Naive thymus-derived CD4-positive, alpha-beta T cell (primary cell): ENCODE measurements around the gene HOXA6. TPM values are rescaled to one million over a fixed set of nuclear protein-coding genes. Genes with fewer than 3 reads are reported as not detected.

Experiments used
- ATAC-seq: fragments of 150-1000 bp; cut with Tn5 transposase; 2 replicates; pipeline ENCODE4 v1.10.0; 2021; ENCODE audit warnings: mild to moderate bottlenecking, moderate library complexity
- CTCF ChIA-PET: fragments of 350-600 bp; sonication (Branson Sonifier 250); formaldehyde crosslinking; loops from one replicate; lab custom pipeline; 2021; ENCODE audit warnings: antibody characterized with exemption; lab: Charles Lee
- POLR2A ChIA-PET: fragments of 350-600 bp; sonication (Branson Sonifier 250); formaldehyde crosslinking; loops from one replicate; lab custom pipeline; 2021; ENCODE audit warnings: antibody characterized with exemption, inconsistent platforms; lab: Charles Lee
- DNase-seq, 9 donors: peaks; one replicate each; pipeline versions ENCODE4 v3.0.0 to v3.0.0-alpha.2; 2020 to 2022; ENCODE audit warnings: mixed read lengths in 1 of 9
- H3K27ac ChIP-seq: one replicate; pipeline ENCODE4 v1.7.0; 2013; ENCODE audit warnings: mild to moderate bottlenecking, low read depth, low read length, moderate library complexity
- H3K27me3 ChIP-seq, 2 donors: one replicate each; pipeline ENCODE4 v1.7.0; 2013; ENCODE audit warnings: low read length in 2 of 2, mild to moderate bottlenecking in 2 of 2, moderate library complexity in 2 of 2; ENCODE audit not compliant: control insufficient read depth in 2 of 2, insufficient read depth in 2 of 2
- H3K36me3 ChIP-seq, 3 experiments: 1 replicate in 2 of 3; 2 replicates in 1 of 3; pipeline ENCODE4 v1.7.0; 2013; ENCODE audit warnings: low read length in 3 of 3, mild to moderate bottlenecking in 3 of 3, moderate library complexity in 1 of 3; ENCODE audit not compliant: insufficient read depth in 3 of 3, control insufficient read depth in 2 of 3
- H3K4me1 ChIP-seq, 2 donors: one replicate each; pipeline ENCODE4 v1.7.0; 2013; ENCODE audit warnings: low read length in 2 of 2, mild to moderate bottlenecking in 2 of 2, moderate library complexity in 1 of 2; ENCODE audit not compliant: control insufficient read depth in 2 of 2, insufficient read depth in 2 of 2
- H3K4me3 ChIP-seq: 2 replicates; pipeline ENCODE4 v1.7.0; 2013; ENCODE audit warnings: mild to moderate bottlenecking, low read length
- H3K9me3 ChIP-seq, 3 experiments: 1 replicate in 2 of 3; 2 replicates in 1 of 3; pipeline ENCODE4 v1.7.0; 2013; ENCODE audit warnings: low read length in 3 of 3; ENCODE audit not compliant: control insufficient read depth in 2 of 3
- H3K27ac Mint-ChIP-seq, 9 donors: one replicate each; pipeline ENCODE4 v1.8.0; 2020 to 2022; ENCODE audit warnings: mixed read lengths in 9 of 9, mild to moderate bottlenecking in 8 of 9, moderate library complexity in 5 of 9, inconsistent platforms in 2 of 9
- H3K27me3 Mint-ChIP-seq, 5 donors: one replicate each; pipeline ENCODE4 v1.8.0; 2021 to 2022; ENCODE audit warnings: mixed read lengths in 5 of 5, mild to moderate bottlenecking in 1 of 5
- H3K36me3 Mint-ChIP-seq, 5 donors: one replicate each; pipeline ENCODE4 v1.8.0; 2020 to 2022; ENCODE audit warnings: mixed read lengths in 5 of 5, mild to moderate bottlenecking in 3 of 5, inconsistent platforms in 1 of 5
- H3K4me1 Mint-ChIP-seq, 7 donors: one replicate each; pipeline ENCODE4 v1.8.0; 2020 to 2022; ENCODE audit warnings: mixed read lengths in 7 of 7, mild to moderate bottlenecking in 3 of 7, inconsistent platforms in 1 of 7
- H3K4me3 Mint-ChIP-seq, 10 donors: one replicate each; pipeline ENCODE4 v1.8.0; 2020 to 2022; ENCODE audit warnings: mild to moderate bottlenecking in 10 of 10, mixed read lengths in 10 of 10, moderate library complexity in 6 of 10, inconsistent platforms in 2 of 10
- H3K9me3 Mint-ChIP-seq, 11 donors: one replicate each; pipeline ENCODE4 v1.8.0; 2020 to 2022; ENCODE audit warnings: mixed read lengths in 11 of 11, mild to moderate bottlenecking in 4 of 11, inconsistent platforms in 1 of 11, moderate library complexity in 1 of 11
- intact Hi-C, 2 donors: fragments of 100-400 bp; cut with micrococcal nuclease; formaldehyde crosslinking; loops; one replicate each; pipeline ENCODE4 v1.15.1; 2023
- polyA plus RNA-seq, 2 donors: library from polyadenylated mRNA; unstranded; fragments of 300-500 nt; fragmentation: Illumina TruSeq; gene quantifications; one replicate each; pipeline ENCODE4 v1.2.3, GENCODE V29; 2021
- total RNA-seq, 6 experiments: library from RNA in 5 of 6; stranded (reverse) in 5 of 6; gene quantifications; 1 replicate in 5 of 6; 2 replicates in 1 of 6; pipeline ENCODE4 v1.2.3 and lab custom pipeline; 2021 to 2026

HOXA6 gene
- total and polyA plus RNA-seq, 7 experiments from 2014 or later: 0.32 to 0.49 TPM; not detected in 5

DNA sequence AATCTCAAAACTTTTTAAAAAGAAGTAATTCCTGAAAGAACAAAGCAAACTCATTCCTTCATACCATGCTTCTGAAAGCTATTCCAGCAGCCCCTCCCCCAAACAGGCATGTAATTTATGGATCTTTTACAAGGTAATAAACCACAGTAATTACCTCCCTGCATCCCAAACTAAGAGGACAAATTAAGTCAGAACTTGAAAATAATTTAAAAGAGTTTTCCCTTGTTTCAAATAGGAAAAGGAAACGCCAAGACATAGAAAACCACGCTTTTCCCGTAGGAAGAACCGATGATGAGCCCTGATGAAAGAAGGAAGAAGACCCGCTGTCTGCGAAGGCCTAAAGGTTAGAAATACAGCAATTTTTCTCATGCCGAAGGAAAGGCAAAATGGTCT, 25.9 kb downstream of the HOXA6 start:
- H3K9me3 ChIP-seq: no peaks in the 10 kb centered on the region
- CTCF ChIA-PET: no interaction called here
- DNase-seq (no peak), ATAC-seq (no peak)
- H3K27ac ChIP-seq: no peak overlapping the region
- no peak overlapping the region for H3K4me3 ChIP-seq
- H3K27me3 ChIP-seq: no peaks in the 10 kb centered on the region
- H3K4me1 ChIP-seq: no peaks in the 10 kb centered on the region
- Mint-ChIP-seq H3K36me3 (no peaks in the 10 kb centered on the region), H3K9me3 (no peaks in the 10 kb centered on the region), H3K27me3 (peaks cover 14 to 39% (median 26%) of the 10 kb centered on the region in 5 donors), H3K4me1 (no peaks in the 10 kb centered on the region), H3K4me3 (no peak overlapping the region), H3K27ac (no peak overlapping the region)
- POLR2A ChIA-PET: no interaction called here
- no peaks in the 10 kb centered on the region for H3K36me3 ChIP-seq
- intact Hi-C loops: no loop called here

DNA sequence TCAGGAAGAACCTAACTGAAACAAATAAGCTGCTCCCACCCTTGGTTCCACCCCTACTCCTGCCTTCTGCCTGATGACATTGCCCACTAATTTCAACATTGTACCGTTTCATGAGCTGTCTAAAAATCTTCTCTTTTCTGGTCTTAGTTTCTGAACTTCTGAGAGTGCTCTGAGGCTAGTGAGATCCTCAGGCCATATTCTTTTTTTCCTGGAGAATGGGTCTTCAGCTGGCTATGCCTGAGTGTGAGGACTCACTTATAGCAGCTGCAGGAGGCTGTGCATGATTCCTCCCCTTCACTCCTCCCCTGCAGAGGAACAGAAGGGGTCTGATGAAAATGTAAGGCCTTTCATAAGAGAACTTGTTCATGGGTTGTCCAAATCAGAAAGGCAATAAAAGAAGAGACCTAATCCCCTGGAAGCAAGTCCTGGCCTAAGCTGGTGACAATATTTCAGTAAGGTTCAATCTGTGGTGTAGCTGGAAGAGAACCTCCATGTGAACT, 28.1 kb downstream of the HOXA6 start:
- intact Hi-C loops: no loop called here
- no peak overlapping the region for H3K27ac ChIP-seq
- DNase-seq (no peak), ATAC-seq (no peak)
- Mint-ChIP-seq H3K36me3 (no peaks in the 10 kb centered on the region), H3K27me3 (peaks cover 1 to 21% (median 14%) of the 10 kb centered on the region in 5 donors), H3K9me3 (no peaks in the 10 kb centered on the region), H3K4me1 (no peaks in the 10 kb centered on the region), H3K27ac (no peak overlapping the region), H3K4me3 (no peak overlapping the region)
- CTCF ChIA-PET: no interaction called here
- no peaks in the 10 kb centered on the region for H3K27me3 ChIP-seq
- no peak overlapping the region for H3K4me3 ChIP-seq
- H3K36me3 ChIP-seq: no peaks in the 10 kb centered on the region
- H3K9me3 ChIP-seq: no peaks in the 10 kb centered on the region
- no peaks in the 10 kb centered on the region for H3K4me1 ChIP-seq
- POLR2A ChIA-PET: no interaction called here

DNA sequence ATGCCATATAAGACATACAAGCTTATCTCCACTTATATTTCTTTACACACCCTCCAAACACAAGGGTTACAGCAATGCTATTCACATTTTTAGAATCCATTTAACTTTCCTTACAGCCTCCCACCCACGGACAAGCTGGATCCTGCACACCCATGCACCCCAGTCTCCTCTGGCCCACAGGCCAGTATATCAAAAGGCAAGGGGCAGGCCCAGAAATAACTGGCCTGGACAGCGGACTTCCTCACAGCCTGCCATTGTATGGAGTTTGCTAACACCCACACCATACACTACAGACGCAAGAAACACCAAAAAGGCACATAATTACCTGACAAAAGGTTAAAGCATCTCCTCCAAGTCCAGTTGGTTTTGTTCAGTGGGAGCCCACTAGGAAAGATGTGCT, 29.0 kb downstream of the HOXA6 start:
- ChIA-PET POLR2A (no interaction called here), CTCF (no interaction called here)
- H3K27me3 Mint-ChIP-seq: peaks cover 0 to 15% (median 8%) of the 10 kb centered on the region in 5 donors
- intact Hi-C loops: no loop called here
- no peaks in the 10 kb centered on the region for H3K9me3 Mint-ChIP-seq
- H3K9me3 ChIP-seq: no peaks in the 10 kb centered on the region
- H3K27me3 ChIP-seq: no peaks in the 10 kb centered on the region
- DNase-seq (no peak), ATAC-seq (no peak)
- H3K36me3 ChIP-seq: no peaks in the 10 kb centered on the region
- H3K36me3 Mint-ChIP-seq: no peaks in the 10 kb centered on the region
- no peak overlapping the region for H3K4me3 Mint-ChIP-seq
- H3K4me3 ChIP-seq: no peak overlapping the region
- no peaks in the 10 kb centered on the region for H3K4me1 Mint-ChIP-seq
- H3K4me1 ChIP-seq: no peaks in the 10 kb centered on the region
- H3K27ac Mint-ChIP-seq: no peak overlapping the region
- H3K27ac ChIP-seq: no peak overlapping the region

DNA sequence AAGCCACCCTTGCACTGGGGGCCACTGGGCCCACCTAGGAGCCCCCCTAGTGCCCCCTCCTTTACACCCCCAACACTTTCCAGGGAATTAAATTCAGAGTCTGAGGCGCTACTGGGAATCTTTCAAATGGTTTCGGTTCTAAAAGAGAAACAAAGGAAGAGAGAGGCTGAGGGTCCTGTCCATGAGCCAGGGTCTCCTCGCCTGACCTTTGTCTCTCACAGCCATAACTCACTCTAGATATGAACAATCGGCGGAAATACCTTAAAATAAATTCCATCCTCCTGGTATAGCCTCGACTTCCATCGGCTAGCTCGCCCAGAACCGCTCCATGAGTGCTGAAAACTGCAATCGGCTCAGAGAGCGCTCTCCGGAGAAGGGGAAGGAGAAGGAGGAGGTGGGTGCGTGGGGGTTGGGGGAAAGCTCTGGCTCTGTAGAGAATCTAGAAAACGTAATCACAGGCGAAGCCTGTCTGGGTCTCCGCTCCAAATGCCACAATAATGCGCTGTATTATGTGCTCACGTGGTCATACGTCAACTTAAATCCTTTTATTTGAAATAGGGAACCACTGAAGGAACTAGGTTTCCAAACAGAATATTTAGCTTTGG, 29.6 kb downstream of the HOXA6 start:
- Mint-ChIP-seq H3K4me3 (no peak overlapping the region), H3K27me3 (peaks cover 0 to 15% (median 4%) of the 10 kb centered on the region in 5 donors), H3K27ac (no peak overlapping the region), H3K4me1 (no peaks in the 10 kb centered on the region), H3K36me3 (no peaks in the 10 kb centered on the region), H3K9me3 (no peaks in the 10 kb centered on the region)
- Histone ChIP-seq H3K36me3 (no peaks in the 10 kb centered on the region), H3K4me1 (no peaks in the 10 kb centered on the region), H3K4me3 (no peak overlapping the region), H3K9me3 (no peaks in the 10 kb centered on the region), H3K27ac (no peak overlapping the region), H3K27me3 (no peaks in the 10 kb centered on the region)
- DNase-seq (no peak), ATAC-seq (no peak)
- intact Hi-C loops: no loop called here
- POLR2A ChIA-PET: no interaction called here
- CTCF ChIA-PET: no interaction called here

DNA sequence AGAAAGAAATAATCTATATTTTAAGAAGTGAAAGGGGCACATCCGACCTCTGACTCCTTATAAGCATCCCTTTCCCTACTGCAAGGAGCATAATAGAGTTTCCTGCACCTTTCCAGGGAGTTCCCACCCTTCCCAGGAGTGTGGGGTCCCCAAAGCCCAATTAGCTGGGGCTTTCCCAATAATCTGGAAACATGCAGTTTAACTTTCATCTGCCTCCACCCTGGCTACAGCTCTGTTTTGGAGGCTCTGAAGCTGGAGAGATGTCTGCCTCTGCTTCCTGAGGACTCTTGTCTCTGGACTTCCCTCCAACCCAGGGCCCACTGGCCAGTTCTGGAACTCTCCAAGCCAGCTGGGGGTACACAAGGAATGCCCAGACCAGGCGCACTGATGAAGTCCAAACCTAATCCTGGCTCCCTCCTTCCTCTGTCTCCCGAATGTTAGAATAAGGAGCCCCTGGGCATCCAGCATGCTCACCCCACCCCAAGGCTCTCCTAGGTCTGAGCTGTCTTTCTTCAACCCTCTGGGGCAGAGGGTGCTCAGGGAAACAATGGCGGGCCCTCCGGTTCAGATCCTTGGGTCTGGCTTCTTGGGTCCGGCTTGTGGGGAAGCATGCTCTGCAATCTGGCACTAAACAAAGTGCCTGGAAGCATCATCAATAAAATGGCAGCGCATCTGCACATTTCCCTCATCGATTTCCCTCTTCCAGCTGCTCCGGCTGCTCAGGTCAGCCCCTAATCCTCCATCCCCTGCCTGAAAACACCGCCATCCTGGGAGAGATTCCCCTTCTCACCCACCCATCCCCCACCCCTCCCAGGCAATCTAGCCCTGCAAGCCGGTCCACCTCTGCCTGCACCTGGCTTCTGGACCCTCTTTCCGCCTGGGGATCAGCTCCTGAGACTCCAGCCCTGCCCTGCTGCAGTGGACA, 30.4 kb downstream of the HOXA6 start:
- POLR2A ChIA-PET: interaction anchor here (0.5 kb wide), 1 partner anchor 1172 kb away, joined by 3 read pairs; no protein-coding TSS in a partner anchor
- no peak overlapping the region for H3K4me3 Mint-ChIP-seq
- no peak overlapping the region for H3K4me3 ChIP-seq
- H3K9me3 ChIP-seq: no peaks in the 10 kb centered on the region
- H3K4me1 ChIP-seq: no peaks in the 10 kb centered on the region
- no peaks in the 10 kb centered on the region for H3K4me1 Mint-ChIP-seq
- no peak for ATAC-seq
- H3K27ac Mint-ChIP-seq: no peak overlapping the region
- no peaks in the 10 kb centered on the region for H3K36me3 Mint-ChIP-seq
- H3K9me3 Mint-ChIP-seq: no peaks in the 10 kb centered on the region
- H3K27ac ChIP-seq: no peak overlapping the region
- H3K27me3 ChIP-seq: no peaks in the 10 kb centered on the region
- CTCF ChIA-PET: no interaction called here
- H3K36me3 ChIP-seq: no peaks in the 10 kb centered on the region
- DNase-seq: no peak
- H3K27me3 Mint-ChIP-seq: peaks cover 0 to 17% (median 4%) of the 10 kb centered on the region in 5 donors
- intact Hi-C loops: no loop called here

DNA sequence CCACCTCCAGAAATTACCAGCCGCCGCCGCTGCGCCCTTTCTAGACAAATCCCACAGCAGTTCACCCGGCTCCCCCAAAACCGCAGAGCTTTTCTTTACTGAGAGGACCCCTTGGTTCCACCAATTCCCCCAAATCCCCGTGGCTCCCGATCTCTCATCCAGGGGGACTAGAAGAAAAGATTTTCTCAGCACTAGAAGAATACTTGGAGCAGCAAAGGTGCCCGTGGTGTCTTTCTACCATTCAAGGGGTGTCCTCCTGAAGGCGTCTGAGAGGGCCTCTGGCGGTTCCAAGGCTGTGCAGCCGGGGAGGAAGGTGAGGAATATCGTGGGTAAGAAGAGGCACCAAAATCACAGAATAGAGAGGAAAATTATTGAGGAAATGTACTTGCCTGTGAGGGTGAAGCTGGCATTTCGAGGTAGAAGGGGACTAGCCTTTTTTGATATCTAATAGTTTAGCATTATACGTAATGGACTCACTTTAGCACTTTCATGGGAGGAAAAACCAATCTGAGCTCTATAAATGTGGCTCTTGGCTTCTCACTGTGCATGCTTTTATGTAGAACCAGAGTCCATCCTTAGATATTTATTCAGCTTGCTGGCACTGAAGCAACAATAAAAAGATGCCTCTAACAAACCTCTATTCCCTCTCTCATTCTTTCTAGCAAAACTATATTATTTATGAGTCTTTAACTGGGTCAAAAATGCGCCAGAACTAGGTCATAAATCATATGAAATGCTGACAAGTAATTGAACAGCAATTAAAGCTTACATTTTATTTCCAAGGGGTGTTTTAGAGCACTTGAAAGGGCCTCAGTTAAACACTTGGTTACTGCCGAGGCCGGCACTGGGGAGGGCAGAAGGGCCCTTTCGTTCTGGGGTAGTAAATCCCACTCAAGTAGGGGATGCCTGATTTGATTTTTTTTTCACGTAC, 31.3 kb downstream of the HOXA6 start:
- ATAC-seq: no peak
- H3K9me3 ChIP-seq: no peaks in the 10 kb centered on the region
- no peak for DNase-seq
- no peak overlapping the region for H3K4me3 ChIP-seq
- intact Hi-C loops: no loop called here
- no peaks in the 10 kb centered on the region for H3K36me3 Mint-ChIP-seq
- H3K9me3 Mint-ChIP-seq: no peaks in the 10 kb centered on the region
- no peaks in the 10 kb centered on the region for H3K27me3 ChIP-seq
- no peaks in the 10 kb centered on the region for H3K4me1 ChIP-seq
- H3K27ac ChIP-seq: no peak overlapping the region
- CTCF ChIA-PET: no interaction called here
- H3K27me3 Mint-ChIP-seq: peaks cover 0 to 24% (median 7%) of the 10 kb centered on the region in 5 donors
- H3K27ac Mint-ChIP-seq: no peak overlapping the region
- no peaks in the 10 kb centered on the region for H3K36me3 ChIP-seq
- H3K4me1 Mint-ChIP-seq: no peaks in the 10 kb centered on the region
- POLR2A ChIA-PET: no interaction called here
- no peak overlapping the region for H3K4me3 Mint-ChIP-seq
